ENCODE data around the gene CD200R1. TPM values are rescaled to one million over a fixed set of nuclear protein-coding genes. Genes with fewer than 3 reads are reported as not detected.

Gene CD200R1
- total RNA-seq, 6 experiments from 2014 or later, result not detected

DNA sequence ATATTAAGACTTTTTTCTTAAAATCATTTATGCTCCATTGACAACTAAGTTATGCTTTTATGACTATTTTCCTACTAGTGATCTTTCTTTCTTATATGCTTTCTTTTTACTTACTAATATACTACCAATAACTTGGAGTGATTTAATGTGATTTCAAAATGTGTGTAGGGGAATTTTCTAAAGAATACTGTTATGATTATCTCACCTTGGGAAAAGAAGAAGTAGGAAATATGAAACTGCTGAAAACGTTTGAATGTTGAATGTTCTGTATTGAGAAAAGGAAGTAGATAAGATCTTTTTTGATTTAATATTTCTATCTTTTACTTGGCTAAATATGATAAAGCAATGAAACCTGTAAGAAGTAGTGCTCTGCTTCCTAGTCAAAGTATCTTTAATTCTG lies 7.8 kb upstream of the CD200R1 start:
- TF ChIP-seq, protein P1, sequence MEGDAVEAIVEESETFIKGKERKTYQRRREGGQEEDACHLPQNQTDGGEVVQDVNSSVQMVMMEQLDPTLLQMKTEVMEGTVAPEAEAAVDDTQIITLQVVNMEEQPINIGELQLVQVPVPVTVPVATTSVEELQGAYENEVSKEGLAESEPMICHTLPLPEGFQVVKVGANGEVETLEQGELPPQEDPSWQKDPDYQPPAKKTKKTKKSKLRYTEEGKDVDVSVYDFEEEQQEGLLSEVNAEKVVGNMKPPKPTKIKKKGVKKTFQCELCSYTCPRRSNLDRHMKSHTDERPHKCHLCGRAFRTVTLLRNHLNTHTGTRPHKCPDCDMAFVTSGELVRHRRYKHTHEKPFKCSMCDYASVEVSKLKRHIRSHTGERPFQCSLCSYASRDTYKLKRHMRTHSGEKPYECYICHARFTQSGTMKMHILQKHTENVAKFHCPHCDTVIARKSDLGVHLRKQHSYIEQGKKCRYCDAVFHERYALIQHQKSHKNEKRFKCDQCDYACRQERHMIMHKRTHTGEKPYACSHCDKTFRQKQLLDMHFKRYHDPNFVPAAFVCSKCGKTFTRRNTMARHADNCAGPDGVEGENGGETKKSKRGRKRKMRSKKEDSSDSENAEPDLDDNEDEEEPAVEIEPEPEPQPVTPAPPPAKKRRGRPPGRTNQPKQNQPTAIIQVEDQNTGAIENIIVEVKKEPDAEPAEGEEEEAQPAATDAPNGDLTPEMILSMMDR (IDR thresholded peaks at IDR 0.05), result no peak
- Mint-ChIP-seq H3K9me3 (no peaks in the 10 kb centered on the region), H3K36me3 (ENCODE audit: low read depth) (no peaks in the 10 kb centered on the region), H3K4me1 (ENCODE audit: low read depth) (peaks cover 6% of the 10 kb centered on the region; the same call in 1 of the 2 replicates), H3K27ac (no peak overlapping the region), H3K4me3 (no peak overlapping the region), H3K27me3 (ENCODE audit: insufficient read depth) (peaks cover 2% of the 10 kb centered on the region; the same call in 1 of the 2 replicates)
- DNase-seq, result no peak

DNA sequence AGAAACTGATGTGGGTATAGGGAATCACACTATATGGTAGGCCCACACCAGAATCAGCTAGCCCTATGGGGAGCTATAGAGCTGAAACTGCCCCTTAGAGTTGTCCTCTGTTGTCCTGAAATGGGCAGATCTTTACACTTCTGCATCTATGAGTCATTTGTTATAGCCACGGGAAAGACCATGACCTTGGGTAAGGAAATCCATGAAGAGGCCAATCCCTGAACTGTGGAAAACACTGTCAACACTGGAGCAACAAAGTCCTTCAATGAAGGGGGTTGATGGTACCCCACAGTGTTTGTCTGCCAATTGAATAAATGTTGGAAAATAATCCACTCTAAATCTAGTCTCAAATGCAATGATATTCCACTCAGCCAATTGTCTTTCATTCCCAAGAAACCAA lies 5.2 kb upstream of the CD200R1 start:
- TF ChIP-seq, protein P1 (IDR thresholded peaks at IDR 0.05), result no peak
- peaks cover under 1% of the 10 kb centered on the region for H3K27me3 Mint-ChIP-seq (ENCODE audit: insufficient read depth)
- H3K4me1 Mint-ChIP-seq (ENCODE audit: low read depth), result peaks cover 6% of the 10 kb centered on the region; the same call in 1 of the 2 replicates
- DNase-seq, result no peak
- H3K27ac Mint-ChIP-seq, result no peak overlapping the region
- H3K36me3 Mint-ChIP-seq (ENCODE audit: low read depth), result no peaks in the 10 kb centered on the region
- H3K4me3 Mint-ChIP-seq, result no peak overlapping the region
- H3K9me3 Mint-ChIP-seq, result no peaks in the 10 kb centered on the region

DNA sequence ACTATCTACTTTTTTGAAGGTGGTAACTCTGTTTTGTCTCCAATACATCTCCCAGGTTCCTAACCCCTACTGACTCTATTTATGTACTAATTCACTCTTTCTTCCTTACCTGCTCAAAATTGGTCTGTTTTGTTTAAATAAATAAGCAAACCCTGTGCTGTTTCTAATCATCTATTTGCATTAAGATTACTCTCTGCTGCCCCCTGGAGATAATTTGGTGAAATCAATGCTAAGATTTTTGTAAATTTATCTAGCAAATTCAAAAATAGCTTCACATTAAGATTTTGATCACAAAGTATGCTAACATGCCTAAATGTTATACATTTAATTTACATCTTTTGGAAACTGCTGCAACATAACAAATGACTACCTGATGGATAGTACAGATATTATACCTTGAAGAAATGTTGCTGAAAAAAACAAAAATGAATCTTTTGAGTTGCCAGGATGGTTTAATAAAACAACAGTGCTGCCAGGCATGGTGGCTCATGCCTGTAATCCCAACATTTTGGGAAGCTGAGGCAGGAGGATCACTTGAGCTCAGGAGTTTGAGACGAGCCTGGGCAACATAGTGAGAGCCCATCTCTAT lies 4.4 kb upstream of the CD200R1 start:
- H3K9me3 Mint-ChIP-seq, result no peaks in the 10 kb centered on the region
- H3K27me3 Mint-ChIP-seq (ENCODE audit: insufficient read depth), result peaks cover 4% of the 10 kb centered on the region
- TF ChIP-seq, protein P1 (IDR thresholded peaks at IDR 0.05), result peak; percentile 87
- H3K27ac Mint-ChIP-seq, result no peak overlapping the region
- DNase-seq, result peak; percentile 45
- H3K4me1 Mint-ChIP-seq (ENCODE audit: low read depth), result peaks cover 6% of the 10 kb centered on the region; the same call in 1 of the 2 replicates
- H3K4me3 Mint-ChIP-seq, result no peak overlapping the region
- no peaks in the 10 kb centered on the region for H3K36me3 Mint-ChIP-seq (ENCODE audit: low read depth)

DNA sequence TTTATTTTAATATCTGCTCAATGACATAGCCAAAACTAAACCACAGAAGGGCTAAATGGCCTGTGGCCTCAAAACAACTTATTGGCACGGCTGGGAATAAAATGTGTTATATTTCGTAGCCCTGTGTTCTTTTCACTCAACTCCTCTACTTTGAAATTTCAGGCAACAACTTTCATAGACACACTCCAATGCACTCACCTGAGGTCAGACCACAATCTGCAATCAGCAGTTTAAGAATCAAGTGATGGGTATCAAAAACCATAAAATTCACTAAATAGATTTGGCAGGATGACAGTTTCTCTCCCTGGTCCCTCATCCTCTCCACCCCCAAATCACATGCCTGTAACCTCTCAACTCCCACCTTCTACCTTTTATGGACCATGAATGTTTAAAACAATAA lies 2.0 kb upstream of the CD200R1 start:
- no peaks in the 10 kb centered on the region for H3K36me3 Mint-ChIP-seq (ENCODE audit: low read depth)
- DNase-seq, result no peak
- no peak overlapping the region for H3K27ac Mint-ChIP-seq
- H3K4me3 Mint-ChIP-seq, result no peak overlapping the region
- H3K27me3 Mint-ChIP-seq (ENCODE audit: insufficient read depth), result peaks cover 16% of the 10 kb centered on the region
- H3K9me3 Mint-ChIP-seq, result no peaks in the 10 kb centered on the region
- TF ChIP-seq, protein P1 (IDR thresholded peaks at IDR 0.05), result no peak
- peaks cover 6% of the 10 kb centered on the region; the same call in 1 of the 2 replicates for H3K4me1 Mint-ChIP-seq (ENCODE audit: low read depth)

DNA sequence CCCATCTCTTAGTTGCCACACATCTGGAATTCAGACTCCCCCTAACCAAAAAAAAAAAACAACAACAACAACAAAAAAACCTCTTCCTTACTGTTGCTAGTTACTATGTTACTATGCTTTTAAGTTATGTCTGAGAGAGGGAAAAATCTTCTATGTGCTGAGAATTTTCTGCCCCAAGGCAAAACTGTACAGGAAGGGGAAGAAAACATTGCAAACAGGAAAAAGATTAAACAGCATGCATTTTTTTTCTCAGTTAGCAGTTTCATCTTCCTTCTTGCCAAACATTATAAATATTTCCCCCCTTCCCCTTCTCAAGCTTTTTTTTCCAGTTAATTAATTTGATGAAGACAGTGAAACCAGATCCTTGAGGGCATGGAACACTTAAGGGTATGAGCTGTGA lies 1.1 kb upstream of the CD200R1 start:
- H3K4me1 Mint-ChIP-seq (ENCODE audit: low read depth), result peaks cover 6% of the 10 kb centered on the region; the same call in 1 of the 2 replicates
- TF ChIP-seq, protein P1 (IDR thresholded peaks at IDR 0.05), result no peak
- H3K4me3 Mint-ChIP-seq, result no peak overlapping the region
- H3K27ac Mint-ChIP-seq, result no peak overlapping the region
- DNase-seq, result no peak
- no peaks in the 10 kb centered on the region for H3K36me3 Mint-ChIP-seq (ENCODE audit: low read depth)
- peaks cover 20% of the 10 kb centered on the region for H3K27me3 Mint-ChIP-seq (ENCODE audit: insufficient read depth)
- no peaks in the 10 kb centered on the region for H3K9me3 Mint-ChIP-seq
